SK-N-SH treated with all-trans-retinoic acid at 6 μM for 48 hours (cell line): Measurements from ENCODE around the gene TNFRSF11A.

Experiments
- ATAC-seq: fragments of 200-7000 bp; cut with Tn5 transposase; 3 replicates; pipeline ENCODE4 v1.9.1; 2020; ENCODE audit warnings: mild to moderate bottlenecking, moderate library complexity
- ARNTL ChIP-seq: fragments of 450-650 bp; formaldehyde crosslinking; IDR thresholded peaks from 2 replicates; pipeline ENCODE4 v1.5.0; 2020; ENCODE audit warnings: low read depth, mild to moderate bottlenecking, moderate library complexity, borderline replicate concordance
- BACH2 ChIP-seq: fragments of 250-450 bp; sonication (Bioruptor Pico); IDR thresholded peaks from 2 replicates; pipeline ENCODE4 v1.9.0; 2021; ENCODE audit warnings: mild to moderate bottlenecking, borderline replicate concordance
- CSDC2 ChIP-seq: fragments of 250-450 bp; sonication (Bioruptor Pico); IDR thresholded peaks from 2 replicates; pipeline ENCODE4 v1.5.0; 2020; ENCODE audit warnings: mild to moderate bottlenecking, moderate library complexity
- ESRRG ChIP-seq: fragments of 250-450 bp; sonication (Bioruptor Pico); IDR thresholded peaks from 2 replicates; pipeline ENCODE4 v1.6.1; 2021; ENCODE audit warnings: mild to moderate bottlenecking
- GLIS3 ChIP-seq: fragments of 250-450 bp; sonication (Bioruptor Pico); IDR thresholded peaks from 2 replicates; pipeline ENCODE4 v1.5.0; 2020; ENCODE audit warnings: mild to moderate bottlenecking, moderate library complexity
- ISL1 ChIP-seq: fragments of 250-450 bp; sonication (Bioruptor Pico); IDR thresholded peaks from 2 replicates; pipeline ENCODE4 v2.1.2; 2022; ENCODE audit warnings: mild to moderate bottlenecking, moderate library complexity
- OSR1 ChIP-seq: fragments of 250-450 bp; sonication (Bioruptor Pico); IDR thresholded peaks from 2 replicates; pipeline ENCODE4 v1.8.0; 2022; ENCODE audit warnings: moderate library complexity, mild to moderate bottlenecking, inconsistent platforms
- PPARA ChIP-seq: fragments of 250-450 bp; sonication (Bioruptor Pico); IDR thresholded peaks from 2 replicates; pipeline ENCODE4 v1.5.0; 2020; ENCODE audit warnings: mild to moderate bottlenecking, borderline replicate concordance
- RARB ChIP-seq: fragments of 250-450 bp; sonication (Bioruptor Pico); IDR thresholded peaks from 2 replicates; pipeline ENCODE4 v1.8.0; 2021; ENCODE audit warnings: mild to moderate bottlenecking, moderate library complexity
- SNAI2 ChIP-seq: fragments of 250-450 bp; sonication (Bioruptor Pico); IDR thresholded peaks from 2 replicates; pipeline ENCODE4 v1.5.0; 2020; ENCODE audit warnings: mild to moderate bottlenecking, moderate library complexity
- TCF4 ChIP-seq: fragments of 250-450 bp; sonication (Bioruptor Pico); IDR thresholded peaks from 2 replicates; pipeline ENCODE4 v1.8.0; 2021; ENCODE audit warnings: mild to moderate bottlenecking, moderate library complexity, borderline replicate concordance
- TOX ChIP-seq: fragments of 250-450 bp; sonication (Bioruptor Pico); IDR thresholded peaks from 2 replicates; pipeline ENCODE4 v1.8.0; 2021; ENCODE audit warnings: mild to moderate bottlenecking, moderate library complexity, borderline replicate concordance
- ZC3H10 ChIP-seq: fragments of 250-450 bp; sonication (Bioruptor Pico); IDR thresholded peaks from 2 replicates; pipeline ENCODE4 v1.5.1; 2021; ENCODE audit warnings: mild to moderate bottlenecking, moderate library complexity
- ZFP30 ChIP-seq: fragments of 450-650 bp; formaldehyde crosslinking; IDR thresholded peaks from 2 replicates; pipeline ENCODE4 v1.5.0; 2022; ENCODE audit warnings: mild to moderate bottlenecking, moderate library complexity
- ZNF565 ChIP-seq: fragments of 450-650 bp; formaldehyde crosslinking; conservative IDR thresholded peaks from 2 replicates; pipeline ENCODE4 v1.5.0; 2020; ENCODE audit warnings: low read depth, mild to moderate bottlenecking, moderate library complexity
- ZNF70 ChIP-seq: fragments of 450-650 bp; formaldehyde crosslinking; IDR thresholded peaks from 2 replicates; pipeline ENCODE4 v1.5.0; 2020; ENCODE audit warnings: mild to moderate bottlenecking, moderate library complexity
- ZNF8 ChIP-seq: fragments of 450-650 bp; formaldehyde crosslinking; IDR thresholded peaks from 2 replicates; pipeline ENCODE4 v1.5.0; 2020; ENCODE audit warnings: mild to moderate bottlenecking, moderate library complexity
- TF ChIP-seq, protein P1 (sequence below): fragments of 250-450 bp; sonication (Bioruptor Pico); IDR thresholded peaks from 2 replicates; pipeline ENCODE4 v1.5.0; 2020; ENCODE audit warnings: mild to moderate bottlenecking, moderate library complexity
- TF ChIP-seq, protein P2 (sequence below): fragments of 250-450 bp; sonication (Bioruptor Pico); IDR thresholded peaks from 2 replicates; pipeline ENCODE4 v1.5.1; 2021; ENCODE audit warnings: mild to moderate bottlenecking, moderate library complexity
- TF ChIP-seq, protein P3 (sequence below): fragments of 250-450 bp; sonication (Bioruptor Pico); IDR thresholded peaks from 2 replicates; pipeline ENCODE4 v1.8.0; 2020; ENCODE audit warnings: mild to moderate bottlenecking, moderate library complexity, borderline replicate concordance
- TF ChIP-seq, protein P4 (sequence below): fragments of 250-450 bp; sonication (Bioruptor Pico); IDR thresholded peaks from 2 replicates; pipeline ENCODE4 v1.8.0; 2021; ENCODE audit warnings: low read depth, mild to moderate bottlenecking, moderate library complexity, borderline replicate concordance

The TNFRSF11A gene

DNA sequence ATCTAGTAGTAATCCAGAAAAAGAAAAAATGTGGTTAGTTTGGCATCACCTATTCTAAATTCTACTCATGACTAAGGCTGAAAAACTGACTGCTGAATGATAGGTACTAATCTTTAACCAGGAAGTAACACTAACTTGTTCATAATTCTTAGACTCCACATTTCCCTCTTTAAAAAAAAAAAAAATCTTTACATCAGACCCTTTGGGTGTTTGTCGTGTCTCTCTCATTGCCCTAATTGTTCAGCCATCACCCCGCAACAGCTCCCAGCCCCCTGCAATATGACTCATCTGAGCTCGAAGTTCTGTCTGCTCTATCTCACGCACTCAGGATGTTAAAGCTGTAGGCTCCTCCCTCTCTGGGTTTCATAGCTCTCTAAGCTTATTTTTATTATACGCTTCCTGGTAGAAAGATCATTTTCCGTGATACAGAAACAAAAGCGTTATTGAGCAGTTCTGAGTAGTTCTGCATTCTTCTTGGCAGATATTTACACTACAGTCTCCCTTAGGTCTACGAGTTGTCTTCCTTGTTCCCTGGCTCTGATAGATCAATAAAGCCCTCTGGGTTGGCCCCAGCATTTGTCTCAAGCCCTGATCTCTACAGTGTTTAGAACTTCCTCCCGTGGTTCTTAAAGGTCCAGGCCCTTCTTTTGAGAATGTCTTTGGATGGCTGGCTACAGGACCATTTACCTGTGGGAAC, 95.6 kb downstream of the TNFRSF11A start:
- TF ChIP-seq ZNF8 (CRISPR knock-in tag) (no peak), ZFP30 (CRISPR knock-in tag) (no peak), PPARA (CRISPR knock-in tag) (no peak), TCF4 (CRISPR knock-in tag) (no peak), ZNF565 (CRISPR knock-in tag) (no peak), ARNTL (CRISPR knock-in tag) (no peak), TOX (CRISPR knock-in tag) (no peak), ZC3H10 (CRISPR knock-in tag) (no peak), SNAI2 (no peak), RARB (no peak), ISL1 (no peak), ZNF70 (CRISPR knock-in tag) (no peak), BACH2 (no peak), GLIS3 (CRISPR knock-in tag) (no peak)
- TF ChIP-seq, protein P1, sequence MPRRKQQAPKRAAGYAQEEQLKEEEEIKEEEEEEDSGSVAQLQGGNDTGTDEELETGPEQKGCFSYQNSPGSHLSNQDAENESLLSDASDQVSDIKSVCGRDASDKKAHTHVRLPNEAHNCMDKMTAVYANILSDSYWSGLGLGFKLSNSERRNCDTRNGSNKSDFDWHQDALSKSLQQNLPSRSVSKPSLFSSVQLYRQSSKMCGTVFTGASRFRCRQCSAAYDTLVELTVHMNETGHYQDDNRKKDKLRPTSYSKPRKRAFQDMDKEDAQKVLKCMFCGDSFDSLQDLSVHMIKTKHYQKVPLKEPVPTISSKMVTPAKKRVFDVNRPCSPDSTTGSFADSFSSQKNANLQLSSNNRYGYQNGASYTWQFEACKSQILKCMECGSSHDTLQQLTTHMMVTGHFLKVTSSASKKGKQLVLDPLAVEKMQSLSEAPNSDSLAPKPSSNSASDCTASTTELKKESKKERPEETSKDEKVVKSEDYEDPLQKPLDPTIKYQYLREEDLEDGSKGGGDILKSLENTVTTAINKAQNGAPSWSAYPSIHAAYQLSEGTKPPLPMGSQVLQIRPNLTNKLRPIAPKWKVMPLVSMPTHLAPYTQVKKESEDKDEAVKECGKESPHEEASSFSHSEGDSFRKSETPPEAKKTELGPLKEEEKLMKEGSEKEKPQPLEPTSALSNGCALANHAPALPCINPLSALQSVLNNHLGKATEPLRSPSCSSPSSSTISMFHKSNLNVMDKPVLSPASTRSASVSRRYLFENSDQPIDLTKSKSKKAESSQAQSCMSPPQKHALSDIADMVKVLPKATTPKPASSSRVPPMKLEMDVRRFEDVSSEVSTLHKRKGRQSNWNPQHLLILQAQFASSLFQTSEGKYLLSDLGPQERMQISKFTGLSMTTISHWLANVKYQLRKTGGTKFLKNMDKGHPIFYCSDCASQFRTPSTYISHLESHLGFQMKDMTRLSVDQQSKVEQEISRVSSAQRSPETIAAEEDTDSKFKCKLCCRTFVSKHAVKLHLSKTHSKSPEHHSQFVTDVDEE (CRISPR knock-in tag) = no peak
- TF ChIP-seq, protein P2, sequence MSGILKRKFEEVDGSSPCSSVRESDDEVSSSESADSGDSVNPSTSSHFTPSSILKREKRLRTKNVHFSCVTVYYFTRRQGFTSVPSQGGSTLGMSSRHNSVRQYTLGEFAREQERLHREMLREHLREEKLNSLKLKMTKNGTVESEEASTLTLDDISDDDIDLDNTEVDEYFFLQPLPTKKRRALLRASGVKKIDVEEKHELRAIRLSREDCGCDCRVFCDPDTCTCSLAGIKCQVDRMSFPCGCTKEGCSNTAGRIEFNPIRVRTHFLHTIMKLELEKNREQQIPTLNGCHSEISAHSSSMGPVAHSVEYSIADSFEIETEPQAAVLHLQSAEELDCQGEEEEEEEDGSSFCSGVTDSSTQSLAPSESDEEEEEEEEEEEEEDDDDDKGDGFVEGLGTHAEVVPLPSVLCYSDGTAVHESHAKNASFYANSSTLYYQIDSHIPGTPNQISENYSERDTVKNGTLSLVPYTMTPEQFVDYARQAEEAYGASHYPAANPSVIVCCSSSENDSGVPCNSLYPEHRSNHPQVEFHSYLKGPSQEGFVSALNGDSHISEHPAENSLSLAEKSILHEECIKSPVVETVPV (CRISPR knock-in tag) = no peak
- TF ChIP-seq, protein P3, sequence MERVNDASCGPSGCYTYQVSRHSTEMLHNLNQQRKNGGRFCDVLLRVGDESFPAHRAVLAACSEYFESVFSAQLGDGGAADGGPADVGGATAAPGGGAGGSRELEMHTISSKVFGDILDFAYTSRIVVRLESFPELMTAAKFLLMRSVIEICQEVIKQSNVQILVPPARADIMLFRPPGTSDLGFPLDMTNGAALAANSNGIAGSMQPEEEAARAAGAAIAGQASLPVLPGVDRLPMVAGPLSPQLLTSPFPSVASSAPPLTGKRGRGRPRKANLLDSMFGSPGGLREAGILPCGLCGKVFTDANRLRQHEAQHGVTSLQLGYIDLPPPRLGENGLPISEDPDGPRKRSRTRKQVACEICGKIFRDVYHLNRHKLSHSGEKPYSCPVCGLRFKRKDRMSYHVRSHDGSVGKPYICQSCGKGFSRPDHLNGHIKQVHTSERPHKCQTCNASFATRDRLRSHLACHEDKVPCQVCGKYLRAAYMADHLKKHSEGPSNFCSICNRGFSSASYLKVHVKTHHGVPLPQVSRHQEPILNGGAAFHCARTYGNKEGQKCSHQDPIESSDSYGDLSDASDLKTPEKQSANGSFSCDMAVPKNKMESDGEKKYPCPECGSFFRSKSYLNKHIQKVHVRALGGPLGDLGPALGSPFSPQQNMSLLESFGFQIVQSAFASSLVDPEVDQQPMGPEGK (CRISPR knock-in tag) = no peak
- peak; percentile 83 for ATAC-seq

DNA sequence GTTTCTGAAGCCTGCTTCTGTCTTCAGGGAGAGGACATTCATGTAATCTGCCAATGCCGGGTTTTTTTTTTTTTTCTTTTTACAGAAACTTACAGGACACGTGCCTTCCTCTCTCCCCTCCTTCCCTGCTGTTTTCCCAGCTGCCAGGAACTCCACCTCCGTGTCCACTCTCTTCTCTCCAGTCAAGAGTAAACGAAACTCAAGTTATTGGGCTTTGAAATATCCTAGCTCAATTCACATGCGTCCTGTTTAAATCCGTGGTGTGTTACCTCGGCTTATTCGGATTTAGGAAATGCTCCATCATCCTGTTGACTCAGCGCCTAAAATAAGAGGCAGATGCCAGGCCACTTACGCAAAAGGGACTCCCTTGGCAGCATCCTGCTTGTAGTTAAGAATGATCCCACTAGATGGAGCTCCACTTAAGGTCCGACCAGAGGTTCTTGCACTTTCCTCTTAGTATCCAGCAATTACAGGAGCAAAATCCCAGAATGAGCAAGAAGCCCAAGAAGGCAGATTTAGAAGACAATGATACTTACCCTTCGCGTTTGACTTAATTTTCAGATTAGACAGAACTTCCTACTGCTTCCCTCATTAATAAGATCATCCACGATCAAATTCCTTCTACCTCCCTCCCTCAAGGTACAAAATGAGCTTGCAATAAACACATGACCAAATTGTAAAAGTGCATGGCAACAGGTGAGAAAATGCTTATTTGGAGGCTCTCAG, 100.5 kb downstream of the TNFRSF11A start:
- no peak for TF ChIP-seq PPARA (CRISPR knock-in tag)
- no peak for TF ChIP-seq RARB
- no peak for TF ChIP-seq CSDC2 (CRISPR knock-in tag)
- TF ChIP-seq, all 23 proteins: peak for 0
- ATAC-seq = peak; percentile 93

DNA sequence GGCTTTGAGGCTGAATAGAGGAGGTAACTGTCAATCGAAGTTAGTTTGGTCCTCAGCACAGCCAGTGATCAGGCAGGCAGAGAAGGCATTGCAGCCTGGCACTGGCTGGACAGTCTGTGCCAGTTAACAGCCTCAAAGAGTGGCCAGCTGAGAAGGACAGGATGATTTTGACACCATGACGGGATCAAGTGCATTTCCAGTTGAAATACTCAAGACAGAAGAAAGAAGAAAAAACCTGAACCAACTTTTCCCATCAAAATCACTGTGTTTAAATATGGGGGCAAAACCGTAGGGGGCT, 101.0 kb downstream of the TNFRSF11A start:
- peak; percentile 9; the same call in 1 of the 3 replicates for ATAC-seq

More for the DNA sequence above, 101.0 kb downstream of the TNFRSF11A start:
- TF ChIP-seq, protein P2 (CRISPR knock-in tag) = no peak
- no peak for TF ChIP-seq ARNTL (CRISPR knock-in tag)
- TF ChIP-seq CSDC2 (CRISPR knock-in tag) = no peak
- TF ChIP-seq, protein P4, sequence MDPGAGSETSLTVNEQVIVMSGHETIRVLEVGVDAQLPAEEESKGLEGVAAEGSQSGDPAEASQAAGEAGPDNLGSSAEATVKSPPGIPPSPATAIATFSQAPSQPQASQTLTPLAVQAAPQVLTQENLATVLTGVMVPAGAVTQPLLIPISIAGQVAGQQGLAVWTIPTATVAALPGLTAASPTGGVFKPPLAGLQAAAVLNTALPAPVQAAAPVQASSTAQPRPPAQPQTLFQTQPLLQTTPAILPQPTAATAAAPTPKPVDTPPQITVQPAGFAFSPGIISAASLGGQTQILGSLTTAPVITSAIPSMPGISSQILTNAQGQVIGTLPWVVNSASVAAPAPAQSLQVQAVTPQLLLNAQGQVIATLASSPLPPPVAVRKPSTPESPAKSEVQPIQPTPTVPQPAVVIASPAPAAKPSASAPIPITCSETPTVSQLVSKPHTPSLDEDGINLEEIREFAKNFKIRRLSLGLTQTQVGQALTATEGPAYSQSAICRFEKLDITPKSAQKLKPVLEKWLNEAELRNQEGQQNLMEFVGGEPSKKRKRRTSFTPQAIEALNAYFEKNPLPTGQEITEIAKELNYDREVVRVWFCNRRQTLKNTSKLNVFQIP (CRISPR knock-in tag) = no peak
- no peak for TF ChIP-seq ZNF565 (CRISPR knock-in tag)
- TF ChIP-seq ESRRG (CRISPR knock-in tag) = no peak
- TF ChIP-seq BACH2 = no peak
- no peak for TF ChIP-seq OSR1 (CRISPR knock-in tag)
- no peak for TF ChIP-seq ZNF70 (CRISPR knock-in tag)
- TF ChIP-seq, protein P3 (CRISPR knock-in tag) = no peak
- no peak for TF ChIP-seq TCF4 (CRISPR knock-in tag)
- TF ChIP-seq ZNF8 (CRISPR knock-in tag) = no peak
